CD4-positive, alpha-beta T cell (primary cell): Measurements from ENCODE around the gene SLC30A2. TPM values are rescaled to one million over a fixed set of nuclear protein-coding genes. Genes with fewer than 3 reads are reported as not detected.

Experiments used
- ATAC-seq: fragments of 200-7000 bp; cut with Tn5 transposase; one replicate; pipeline ENCODE4 v1.10.0; 2022; ENCODE audit warnings: mild to moderate bottlenecking; ENCODE audit not compliant: poor library complexity
- CTCF ChIA-PET: fragments of 350-600 bp; sonication (Branson Sonifier 250); formaldehyde crosslinking; loops from one replicate; lab custom pipeline; 2021; ENCODE audit warnings: antibody characterized with exemption, inconsistent platforms; lab: Charles Lee
- POLR2A ChIA-PET: fragments of 350-600 bp; sonication (Branson Sonifier 250); formaldehyde crosslinking; loops from one replicate; lab custom pipeline; 2021; ENCODE audit warnings: antibody characterized with exemption, inconsistent platforms; lab: Charles Lee
- DNase-seq, 14 experiments: peaks; one replicate each; pipeline ENCODE4 v3.0.0-alpha.2; 2013 to 2020; ENCODE audit warnings: mixed read lengths in 2 of 14
- H3K27ac ChIP-seq, 2 donors: one replicate each; pipeline versions ENCODE4 v1.5.1 to v1.7.0; 2013; ENCODE audit warnings: low read length in 2 of 2, low read depth in 1 of 2, mild to moderate bottlenecking in 1 of 2
- H3K27me3 ChIP-seq, 2 experiments: 1 replicate in 1 of 2; 2 replicates in 1 of 2; pipeline versions ENCODE4 v1.6.1 to v1.7.0; 2013; ENCODE audit warnings: low read length in 2 of 2, control low read depth in 1 of 2, mild to moderate bottlenecking in 1 of 2, moderate library complexity in 1 of 2; ENCODE audit not compliant: insufficient read depth in 2 of 2, control insufficient read depth in 1 of 2
- H3K36me3 ChIP-seq: one replicate; pipeline ENCODE4 v1.6.1; 2013; ENCODE audit warnings: low read length, control low read depth; ENCODE audit not compliant: insufficient read depth
- H3K4me1 ChIP-seq: one replicate; pipeline ENCODE4 v1.6.1; 2013; ENCODE audit warnings: low read length, control low read depth; ENCODE audit not compliant: insufficient read depth
- H3K4me3 ChIP-seq: one replicate; pipeline ENCODE4 v1.5.1; 2013; ENCODE audit warnings: mild to moderate bottlenecking, low read length, moderate library complexity
- H3K9me3 ChIP-seq, 2 experiments: 1 replicate in 1 of 2; 2 replicates in 1 of 2; pipeline versions ENCODE4 v1.6.1 to v1.7.0; 2013; ENCODE audit warnings: low read length in 2 of 2, mild to moderate bottlenecking in 2 of 2, control low read depth in 1 of 2, moderate library complexity in 1 of 2; ENCODE audit not compliant: control insufficient read depth in 1 of 2, insufficient read depth in 1 of 2
- H3K27ac Mint-ChIP-seq: one replicate; pipeline ENCODE4 v1.8.0; 2020; ENCODE audit warnings: mixed read lengths
- H3K27me3 Mint-ChIP-seq: one replicate; pipeline ENCODE4 v1.8.0; 2021; ENCODE audit warnings: mixed read lengths
- H3K36me3 Mint-ChIP-seq: one replicate; pipeline ENCODE4 v1.8.0; 2021; ENCODE audit warnings: low read depth, mixed read lengths
- H3K4me1 Mint-ChIP-seq: one replicate; pipeline ENCODE4 v1.8.0; 2021; ENCODE audit warnings: low read depth, mixed read lengths
- H3K4me3 Mint-ChIP-seq: one replicate; pipeline ENCODE4 v1.8.0; 2020; ENCODE audit warnings: mild to moderate bottlenecking, mixed read lengths
- H3K9me3 Mint-ChIP-seq: one replicate; pipeline ENCODE4 v1.8.0; 2020; ENCODE audit warnings: mixed read lengths
- CTCF ChIP-seq: fragments of 200-600 bp; IDR thresholded peaks from one replicate; pipeline ENCODE4 v1.8.0; 2022; ENCODE audit warnings: antibody characterized with exemption, mild to moderate bottlenecking
- intact Hi-C, 2 experiments: fragments of 100-400 bp; cut with DNase I in 1 of 2; cut with micrococcal nuclease in 1 of 2; formaldehyde crosslinking; loops; one replicate each; pipeline versions ENCODE4 v1.15.1 to v1.9.0; 2023 to 2025; cut with DNase I, micrococcal nuclease
- total RNA-seq, 174 experiments: library from RNA in 2 of 174; stranded (reverse) in 2 of 174; gene quantifications; one replicate each; pipeline ENCODE4 v1.2.3 and lab custom pipeline; 2021 to 2026

SLC30A2 gene
- total RNA-seq, 2 experiments from 2014 or later, result not detected

DNA sequence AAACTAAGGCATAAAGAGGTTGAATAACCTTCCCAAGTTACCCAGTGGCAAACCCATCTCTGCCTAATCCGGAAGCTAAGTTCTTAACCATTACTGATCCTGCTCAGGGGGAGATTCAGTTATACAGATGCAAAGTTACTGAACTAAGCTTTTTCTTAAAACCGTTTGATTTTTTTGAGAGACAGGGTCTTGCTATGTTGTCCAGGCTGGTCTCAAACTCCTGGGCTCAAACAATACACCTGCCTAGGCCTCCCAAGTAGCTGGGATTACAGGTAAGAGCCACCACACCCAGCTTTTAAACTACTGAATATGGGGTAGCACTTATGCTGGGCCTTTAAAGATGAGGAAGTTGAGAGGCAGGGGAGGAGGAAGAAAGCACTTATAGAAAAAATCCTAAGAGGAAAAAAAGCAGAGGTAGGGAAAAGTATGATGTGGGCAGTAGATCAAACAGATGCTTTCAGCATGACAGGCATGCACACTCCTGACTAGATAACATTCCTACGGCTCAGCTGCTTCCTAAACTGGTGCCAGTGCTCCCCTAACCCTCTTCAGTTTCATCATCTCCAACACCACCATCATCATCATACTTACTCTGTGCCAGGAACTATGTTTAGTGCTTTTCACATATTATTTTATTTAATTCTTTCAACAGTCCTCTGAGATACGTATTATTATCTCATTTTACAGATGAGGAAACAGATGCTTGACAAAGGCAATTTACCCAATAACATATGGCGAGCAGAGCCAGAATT lies 53.8 kb downstream of the SLC30A2 start:
- POLR2A ChIA-PET, result interaction anchor here (2.1 to 2.9 kb wide), 2 partner anchors 21 to 96 kb away, joined by 13 to 33 read pairs; no protein-coding TSS in a partner anchor
- Mint-ChIP-seq H3K27ac (peak overlapping the region; percentile 80), H3K4me3 (peak overlapping the region; percentile 8), H3K27me3 (no peaks in the 10 kb centered on the region), H3K36me3 (peaks cover 32% of the 10 kb centered on the region), H3K9me3 (no peaks in the 10 kb centered on the region), H3K4me1 (peaks cover 78% of the 10 kb centered on the region)
- DNase-seq (no peak), ATAC-seq (no peak)
- Histone ChIP-seq H3K4me3 (no peak overlapping the region), H3K4me1 (peaks cover 44% of the 10 kb centered on the region), H3K9me3 (no peaks in the 10 kb centered on the region), H3K27ac (no peak overlapping the region), H3K36me3 (peaks cover 19% of the 10 kb centered on the region), H3K27me3 (no peaks in the 10 kb centered on the region)
- intact Hi-C loops, result no loop called here
- CTCF ChIA-PET, result interaction anchor here (3.4 kb wide), 1 partner anchor 97 kb away, joined by 30 read pairs; no protein-coding TSS in a partner anchor
- TF ChIP-seq CTCF, result no peak

GRCh38 chr1:25990702-25991395 lies 55.1 kb downstream of the SLC30A2 start:
- POLR2A ChIA-PET, result interaction anchor here (0.7 to 2.9 kb wide), 11 partner anchors 10 to 116 kb away, joined by 3 to 33 read pairs (median 4); partner anchors contain the start of gene PAQR7
- Histone ChIP-seq H3K36me3 (peaks cover 28% of the 10 kb centered on the region), H3K9me3 (no peaks in the 10 kb centered on the region), H3K4me1 (peaks cover 36% of the 10 kb centered on the region), H3K4me3 (peak overlapping the region; percentile 64), H3K27ac (peak overlapping the region; percentile 56 to 67), H3K27me3 (no peaks in the 10 kb centered on the region)
- peak overlapping the region; percentile 81 for H3K27ac Mint-ChIP-seq
- peak; percentile 12 to 74 (median 44) for DNase-seq
- intact Hi-C loops, result no loop called here
- TF ChIP-seq CTCF, result no peak
- peak; percentile 91 for ATAC-seq
- CTCF ChIA-PET, result interaction anchor here (1.0 to 3.4 kb wide), 2 partner anchors 70 to 96 kb away, joined by 3 to 30 read pairs; no protein-coding TSS in a partner anchor
- peaks cover 38% of the 10 kb centered on the region for H3K36me3 Mint-ChIP-seq
- peak overlapping the region; percentile 90 for H3K4me3 Mint-ChIP-seq
- peaks cover 80% of the 10 kb centered on the region for H3K4me1 Mint-ChIP-seq
- H3K9me3 Mint-ChIP-seq, result no peaks in the 10 kb centered on the region
- no peaks in the 10 kb centered on the region for H3K27me3 Mint-ChIP-seq

- peak overlapping the region; percentile 81 for H3K27ac Mint-ChIP-seq
- Histone ChIP-seq H3K4me3 (peak overlapping the region; percentile 64), H3K9me3 (no peaks in the 10 kb centered on the region), H3K36me3 (peaks cover 34% of the 10 kb centered on the region), H3K27ac (peak overlapping the region; percentile 56 to 67), H3K4me1 (peaks cover 36% of the 10 kb centered on the region), H3K27me3 (no peaks in the 10 kb centered on the region)
- peaks cover 44% of the 10 kb centered on the region for H3K36me3 Mint-ChIP-seq
- peak overlapping the region; percentile 90 for H3K4me3 Mint-ChIP-seq
- TF ChIP-seq CTCF, result no peak
- DNase-seq (no peak), ATAC-seq (peak; percentile 15)
- H3K27me3 Mint-ChIP-seq, result no peaks in the 10 kb centered on the region
- ChIA-PET CTCF (interaction anchor here (1.0 to 3.4 kb wide), 3 partner anchors 7 to 95 kb away, joined by 3 to 30 read pairs (median 4); partner anchors contain the start of gene PAFAH2), POLR2A (interaction anchor here (0.7 to 2.9 kb wide), 12 partner anchors 7 to 115 kb away, joined by 3 to 33 read pairs (median 4); partner anchors contain the start of genes PAFAH2 and PAQR7)
- intact Hi-C loops, result no loop called here
- H3K4me1 Mint-ChIP-seq, result peaks cover 84% of the 10 kb centered on the region
- no peaks in the 10 kb centered on the region for H3K9me3 Mint-ChIP-seq
Measured at GRCh38 chr1:25990251-25990650, 55.7 kb downstream of the SLC30A2 start.
